Neuronal stem cell (in vitro differentiated cells): ENCODE data around the gene SLC9B2. TPM values are rescaled to one million over a fixed set of nuclear protein-coding genes. Genes with fewer than 3 reads are reported as not detected.

Experiments
- DNase-seq: peaks from one replicate; pipeline ENCODE4 v3.0.0-alpha.2; 2013; ENCODE audit warnings: low spot score
- H2AFZ ChIP-seq: one replicate; pipeline ENCODE4 v1.6.1; 2013; ENCODE audit warnings: mild to moderate bottlenecking, low read length, inconsistent platforms
- H2AK5ac ChIP-seq: 2 replicates; pipeline ENCODE4 v1.6.1; 2013; ENCODE audit warnings: low read depth, mild to moderate bottlenecking, inconsistent platforms, low read length, moderate library complexity, mixed read lengths
- H2BK120ac ChIP-seq: 2 replicates; pipeline ENCODE4 v1.6.1; 2013; ENCODE audit warnings: low read depth, mild to moderate bottlenecking, inconsistent platforms, low read length, moderate library complexity, mixed read lengths
- H2BK12ac ChIP-seq: one replicate; pipeline ENCODE4 v1.6.1; 2013; ENCODE audit warnings: low read length, inconsistent platforms
- H2BK15ac ChIP-seq: 2 replicates; pipeline ENCODE4 v1.6.1; 2013; ENCODE audit warnings: mild to moderate bottlenecking, low read length, inconsistent platforms, mixed read lengths
- H2BK5ac ChIP-seq: one replicate; pipeline ENCODE4 v1.6.1; 2013; ENCODE audit warnings: inconsistent platforms, mild to moderate bottlenecking, low read length, moderate library complexity
- H3K14ac ChIP-seq: one replicate; pipeline ENCODE4 v1.6.1; 2013; ENCODE audit warnings: low read length, inconsistent platforms
- H3K18ac ChIP-seq: 2 replicates; pipeline ENCODE4 v1.6.1; 2013; ENCODE audit warnings: low read length, inconsistent platforms
- H3K23ac ChIP-seq: 2 replicates; pipeline ENCODE4 v1.6.1; 2013; ENCODE audit warnings: low read depth, mild to moderate bottlenecking, mixed read lengths, low read length, inconsistent platforms; ENCODE audit not compliant: poor library complexity
- H3K27ac ChIP-seq: replicated peaks from 3 replicates; pipeline ENCODE4 v1.5.1; 2013; ENCODE audit warnings: low read length, inconsistent platforms
- H3K27me3 ChIP-seq, 3 experiments: 2 replicates each; pipeline ENCODE4 v1.6.1; 2013; ENCODE audit warnings: low read length in 3 of 3, mild to moderate bottlenecking in 2 of 3, inconsistent platforms in 1 of 3, low read depth in 1 of 3, mixed read lengths in 1 of 3, moderate library complexity in 1 of 3; ENCODE audit not compliant: control insufficient read depth in 3 of 3, insufficient read depth in 3 of 3
- H3K36me3 ChIP-seq, 2 donors: replicated peaks in 1 of 2; 2 replicates each; pipeline ENCODE4 v1.6.1; 2013; ENCODE audit warnings: low read length in 2 of 2; ENCODE audit not compliant: control insufficient read depth in 2 of 2, insufficient read depth in 2 of 2
- H3K4ac ChIP-seq: 2 replicates; pipeline ENCODE4 v1.6.1; 2013; ENCODE audit warnings: inconsistent platforms, mild to moderate bottlenecking, low read length, moderate library complexity
- H3K4me1 ChIP-seq, 2 donors: 1 replicate in 1 of 2; 2 replicates in 1 of 2; pipeline ENCODE4 v1.6.1; 2013; ENCODE audit warnings: low read length in 2 of 2, low read depth in 1 of 2; ENCODE audit not compliant: control insufficient read depth in 2 of 2, insufficient read depth in 1 of 2
- H3K4me2 ChIP-seq: one replicate; pipeline ENCODE4 v1.6.1; 2013; ENCODE audit warnings: mild to moderate bottlenecking, low read length, inconsistent platforms; ENCODE audit not compliant: insufficient read depth, poor library complexity, severe bottlenecking
- H3K4me3 ChIP-seq, 2 donors: 2 replicates each; pipeline ENCODE4 v1.5.1; 2013; ENCODE audit warnings: low read length in 2 of 2, mild to moderate bottlenecking in 2 of 2, inconsistent platforms in 1 of 2, moderate library complexity in 1 of 2
- H3K79me1 ChIP-seq: one replicate; pipeline ENCODE4 v1.6.1; 2013; ENCODE audit warnings: low read depth, mild to moderate bottlenecking, inconsistent platforms, low read length, moderate library complexity
- H3K9ac ChIP-seq: one replicate; pipeline ENCODE4 v1.6.1; 2013; ENCODE audit warnings: mild to moderate bottlenecking, low read depth, low read length, inconsistent platforms; ENCODE audit not compliant: poor library complexity
- H3K9me3 ChIP-seq, 2 donors: replicated peaks in 1 of 2; 2 replicates each; pipeline versions ENCODE3 to v1.6.1; 2013; ENCODE audit warnings: low read length in 2 of 2, mild to moderate bottlenecking in 2 of 2, inconsistent platforms in 1 of 2, low read depth in 1 of 2, mixed read lengths in 1 of 2, moderate library complexity in 1 of 2; ENCODE audit not compliant: control insufficient read depth in 2 of 2, insufficient read depth in 1 of 2
- H4K8ac ChIP-seq: one replicate; pipeline ENCODE4 v1.6.1; 2013; ENCODE audit warnings: low read depth, mild to moderate bottlenecking, inconsistent platforms, low read length, moderate library complexity
- H4K91ac ChIP-seq: one replicate; pipeline ENCODE4 v1.6.1; 2013; ENCODE audit warnings: low read length, low read depth, mild to moderate bottlenecking, inconsistent platforms; ENCODE audit not compliant: poor library complexity
- WGBS, 2 donors: extraction: QIAGEN DNeasy Blood & Tissue Kit; methylation state at CpG; one replicate each; pipeline ENCODE4 v1.1.7; 2013; ENCODE audit warnings: missing lambda C conversion rate in 2 of 2, mixed read lengths in 1 of 2; ENCODE audit not compliant: insufficient read length in 2 of 2, insufficient replicate concordance in 1 of 2; ENCODE audit errors: extremely low coverage in 2 of 2; 5-methylcytosine and 5-hydroxymethylcytosine counted together
- polyA plus RNA-seq, 2 experiments: library from polyadenylated mRNA; stranded (reverse); fragments of 200-250 nt; gene quantifications; one replicate each; pipeline ENCODE4 v1.2.3, GENCODE V29; 2013

The SLC9B2 gene
- polyA plus RNA-seq (2013, experiment 1 of 2) = 11.1 TPM
- 11.1 TPM for polyA plus RNA-seq (2013, experiment 2 of 2)

- DNase-seq = no peak
- peak within 1 kb of the TSS; percentile 89 for H3K23ac ChIP-seq
- H3K9me3 ChIP-seq = peaks cover 0 to 6% of the 10 kb centered on the region in 2 donors
- H3K27me3 ChIP-seq = no peaks in the 10 kb centered on the region
- H2BK12ac ChIP-seq = peak within 1 kb of the TSS; percentile 77
- H3K27ac ChIP-seq = no peak within 1 kb of the TSS
- peak within 1 kb of the TSS; percentile 96 for H3K18ac ChIP-seq
- peak within 1 kb of the TSS; percentile 95 for H3K9ac ChIP-seq
- H4K91ac ChIP-seq = no peak within 1 kb of the TSS
- H3K4ac ChIP-seq = no peak within 1 kb of the TSS
- no peaks in the 10 kb centered on the region for H3K79me1 ChIP-seq
- no peak within 1 kb of the TSS for H2AK5ac ChIP-seq
- H3K4me2 ChIP-seq = peak within 1 kb of the TSS; percentile 78
- peaks cover 3 to 20% of the 10 kb centered on the region in 2 donors for H3K36me3 ChIP-seq
- peak within 1 kb of the TSS; percentile 88 for H2BK120ac ChIP-seq
- peak within 1 kb of the TSS; percentile 84 for H3K14ac ChIP-seq
- H2BK5ac ChIP-seq = peak within 1 kb of the TSS; percentile 59
- no CpG with 5 or more reads among the region's 21 CpGs for whole genome bisulfite sequencing, 2 donors
- no peak within 1 kb of the TSS for H4K8ac ChIP-seq
- H3K4me3 ChIP-seq = peak within 1 kb of the TSS; percentile 83 to 91
- H2BK15ac ChIP-seq = peak within 1 kb of the TSS; percentile 69
- peak within 1 kb of the TSS; percentile 97 for H2AFZ ChIP-seq
- peaks cover 2 to 3% of the 10 kb centered on the region in 2 donors for H3K4me1 ChIP-seq
Measured at GRCh38 chr4:103076747-103077347, at the start of gene SLC9B2. Gene SLC9B2, minus strand, starts transcription at chr4:103076761. Its CDS starts 9,211 bp downstream, at chr4:103067550.

GRCh38 chr4:103126126-103126525 lies 49.6 kb upstream of the SLC9B2 start:
- no peak overlapping the region for H2BK120ac ChIP-seq

GRCh38 chr4:103123114-103123513 lies 46.6 kb upstream of the SLC9B2 start:
- H4K91ac ChIP-seq = no peak overlapping the region
- WGBS, 2 donors = no CpG with 5 or more reads among the region's 3 CpGs
- H4K8ac ChIP-seq = no peak overlapping the region
- no peaks in the 10 kb centered on the region for H3K27me3 ChIP-seq
- no peak overlapping the region for H2BK120ac ChIP-seq
- no peak overlapping the region for H3K4me2 ChIP-seq
- peaks cover 0 to 7% of the 10 kb centered on the region in 2 donors for H3K9me3 ChIP-seq
- no peak overlapping the region for H3K23ac ChIP-seq
- H3K4ac ChIP-seq = no peak overlapping the region
- H3K18ac ChIP-seq = no peak overlapping the region
- no peak for DNase-seq
- no peak overlapping the region for H2BK12ac ChIP-seq
- H3K36me3 ChIP-seq = peaks cover 3 to 97% of the 10 kb centered on the region in 2 donors
- no peak overlapping the region for H2AFZ ChIP-seq
- no peak overlapping the region for H3K27ac ChIP-seq
- no peak overlapping the region for H3K14ac ChIP-seq
- no peak overlapping the region for H2BK15ac ChIP-seq
- no peak overlapping the region for H3K4me3 ChIP-seq
- no peak overlapping the region for H3K9ac ChIP-seq
- H3K79me1 ChIP-seq = no peaks in the 10 kb centered on the region
- H2BK5ac ChIP-seq = no peak overlapping the region
- no peak overlapping the region for H2AK5ac ChIP-seq
- H3K4me1 ChIP-seq = no peaks in the 10 kb centered on the region

More at GRCh38 chr4:103126126-103126525, 49.6 kb upstream of the SLC9B2 start:
- Histone ChIP-seq H3K9me3 (peaks cover 0 to 31% of the 10 kb centered on the region in 2 donors), H2BK12ac (no peak overlapping the region), H3K4ac (no peak overlapping the region), H2AFZ (no peak overlapping the region), H3K23ac (no peak overlapping the region), H4K8ac (no peak overlapping the region), H3K14ac (no peak overlapping the region), H3K18ac (no peak overlapping the region), H2AK5ac (no peak overlapping the region), H3K4me3 (no peak overlapping the region), H4K91ac (no peak overlapping the region), H3K27me3 (no peaks in the 10 kb centered on the region), H3K9ac (no peak overlapping the region), H2BK5ac (no peak overlapping the region), H3K27ac (no peak overlapping the region), H3K36me3 (peaks cover 0 to 98% of the 10 kb centered on the region in 2 donors), H3K79me1 (no peaks in the 10 kb centered on the region), H3K4me1 (no peaks in the 10 kb centered on the region), H2BK15ac (no peak overlapping the region), H3K4me2 (no peak overlapping the region)
- no peak for DNase-seq
- no CpG with 5 or more reads among the region's 3 CpGs for WGBS, 2 donors

- Histone ChIP-seq H2BK5ac (no peak overlapping the region), H3K4me3 (no peak overlapping the region)
Measured at GRCh38 chr4:103118166-103118565, 41.6 kb upstream of the SLC9B2 start.

More at GRCh38 chr4:103118166-103118565, 41.6 kb upstream of the SLC9B2 start:
- no peak overlapping the region for H3K18ac ChIP-seq
- no peaks in the 10 kb centered on the region for H3K9me3 ChIP-seq
- H3K4me2 ChIP-seq = no peak overlapping the region
- H3K36me3 ChIP-seq = peaks cover 3 to 84% of the 10 kb centered on the region in 2 donors
- H3K4ac ChIP-seq = no peak overlapping the region
- no peak overlapping the region for H2BK120ac ChIP-seq
- no peak overlapping the region for H3K23ac ChIP-seq
- no peak overlapping the region for H2AFZ ChIP-seq
- no peak overlapping the region for H4K91ac ChIP-seq
- no peak overlapping the region for H3K14ac ChIP-seq
- no peaks in the 10 kb centered on the region for H3K27me3 ChIP-seq
- H3K4me1 ChIP-seq = no peaks in the 10 kb centered on the region
- H4K8ac ChIP-seq = no peak overlapping the region
- no peak overlapping the region for H2BK15ac ChIP-seq
- no peak overlapping the region for H2AK5ac ChIP-seq
- DNase-seq = no peak
- H2BK12ac ChIP-seq = no peak overlapping the region
- no peak overlapping the region for H3K27ac ChIP-seq
- H3K9ac ChIP-seq = no peak overlapping the region
- no CpG with 5 or more reads among the region's 1 CpG for WGBS, 2 donors
- no peaks in the 10 kb centered on the region for H3K79me1 ChIP-seq
